Thyroid gland (tissue), 4 donors: ENCODE measurements around the gene PPP1R1B.

ENCODE experiments used
- CTCF ChIP-seq, 6 experiments: fragments of 200-600 bp in 3 of 6; fragments of 450-650 bp in 3 of 6; sonication (generic) in 3 of 6; IDR thresholded peaks; one replicate each; pipeline ENCODE4 v1.5.1; 2016 to 2019; ENCODE audit warnings: antibody characterized with exemption in 6 of 6, mild to moderate bottlenecking in 2 of 6, inconsistent platforms in 1 of 6, moderate library complexity in 1 of 6
- POLR2A ChIP-seq, 2 donors: fragments of 450-650 bp; IDR thresholded peaks; one replicate each; pipeline ENCODE4 v1.6.1; 2017; ENCODE audit warnings: antibody characterized with exemption in 2 of 2, mild to moderate bottlenecking in 2 of 2, moderate library complexity in 1 of 2

DNA sequence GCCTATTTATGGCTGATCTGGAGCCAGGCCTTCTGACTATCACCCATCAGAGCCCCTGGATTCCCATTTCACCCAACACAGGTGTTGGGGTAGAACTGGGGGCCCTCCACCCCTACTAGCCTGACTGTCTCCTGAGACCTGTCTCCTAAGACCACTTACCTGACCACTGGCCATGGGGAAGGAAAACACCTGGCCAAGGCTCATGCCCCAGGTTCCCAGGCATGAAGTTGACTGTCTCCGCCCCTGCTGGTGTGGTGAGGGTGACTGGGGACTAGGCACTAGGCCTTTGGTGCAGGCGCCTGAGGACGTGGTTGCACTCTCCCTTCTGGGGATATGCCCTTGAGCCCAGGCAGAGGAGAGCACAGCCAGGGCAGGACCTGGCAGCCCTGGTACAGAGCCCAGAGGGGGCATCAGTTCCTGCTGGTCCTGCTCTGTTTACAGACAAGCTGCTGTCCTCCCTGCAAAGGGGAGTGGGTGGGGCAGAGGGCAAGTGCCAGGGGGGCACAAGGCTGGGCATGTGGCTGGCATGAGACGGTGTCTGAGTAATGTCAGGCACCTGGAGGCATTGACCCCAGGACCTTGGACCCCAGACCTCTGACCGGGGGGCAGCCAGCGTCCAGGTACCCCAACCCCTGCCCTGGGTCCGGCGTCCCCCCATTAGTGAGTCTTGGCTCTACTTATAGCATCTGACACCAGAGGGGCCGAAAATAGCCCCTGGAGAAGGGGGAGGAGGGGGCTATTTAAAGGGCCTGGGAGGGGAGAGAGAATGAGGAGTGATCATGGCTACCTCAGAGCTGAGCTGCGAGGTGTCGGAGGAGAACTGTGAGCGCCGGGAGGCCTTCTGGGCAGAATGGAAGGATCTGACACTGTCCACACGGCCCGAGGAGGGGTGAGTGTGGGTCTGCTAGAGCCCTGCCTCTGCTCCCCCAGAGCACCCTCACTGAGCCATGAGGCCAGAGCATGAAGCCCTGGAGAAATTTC lies 38.1 kb downstream of the PPP1R1B start, which contains the start of gene TCAP:
- TF ChIP-seq CTCF (IDR thresholded peaks at IDR 0.05) (no peak), POLR2A (IDR thresholded peaks at IDR 0.05) (no peak)
